ENCODE results near the gene TERF2IP. TPM values are rescaled to one million over a fixed set of nuclear protein-coding genes. Genes with fewer than 3 reads are reported as not detected.

The TERF2IP gene
- total and polyA plus RNA-seq, 2 donors (not counting 1 experiment from before 2014, with no cell fraction given): 63.1 to 74.6 TPM

DNA sequence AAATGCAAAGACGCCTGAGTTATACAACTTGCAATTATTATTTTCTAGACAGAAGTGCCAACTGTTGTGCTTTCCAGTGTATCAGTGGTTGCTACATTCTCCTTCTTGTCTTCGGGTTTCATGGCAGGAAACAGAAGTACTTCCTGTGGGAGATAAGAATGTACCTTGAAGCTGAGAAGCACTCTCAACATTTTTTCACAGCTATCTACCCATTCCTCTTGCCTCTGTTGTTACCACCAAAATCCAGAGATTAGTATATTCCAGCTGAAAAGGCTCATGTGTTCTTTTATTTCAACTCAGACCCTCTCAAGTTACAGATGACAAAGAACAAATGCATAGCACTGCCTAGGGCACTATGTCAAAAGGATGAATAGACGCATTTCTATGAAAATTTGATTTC lies 19.7 kb upstream of the TERF2IP start:
- peak overlapping the region in 1 of 2 donors; percentile 32 for H3K27ac ChIP-seq (ENCODE audit: low read length in 2 of 2)
- POLR2A ChIA-PET: interaction anchor here (0.5 kb wide), 1 partner anchor 8 kb away, joined by 3 read pairs; no protein-coding TSS in a partner anchor
- H3K27ac Mint-ChIP-seq: no peak overlapping the region

DNA sequence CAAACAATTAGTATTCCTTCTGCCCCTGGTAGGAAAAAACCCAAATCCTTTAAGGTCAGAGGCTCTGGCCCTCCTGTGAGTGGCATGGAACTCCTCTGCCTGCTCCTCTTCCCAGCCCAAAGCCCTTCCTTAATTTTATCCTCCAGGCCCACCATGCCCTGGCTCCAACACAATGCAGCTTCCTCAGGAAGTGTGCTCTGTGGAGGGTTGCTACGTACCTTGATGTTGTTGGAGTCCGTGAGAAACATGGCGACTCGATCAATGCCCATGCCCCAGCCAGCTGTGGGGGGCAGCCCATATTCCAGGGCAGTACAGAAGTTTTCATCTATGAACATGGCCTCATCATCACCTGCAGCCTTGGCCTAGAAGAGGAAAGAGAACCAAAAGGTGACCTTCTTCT lies 19.2 kb upstream of the TERF2IP start:
- Mint-ChIP-seq H3K27me3 (no peaks in the 10 kb centered on the region), H3K27ac (no peak overlapping the region), H3K4me1 (peaks cover 1% of the 10 kb centered on the region), H3K9me3 (ENCODE audit: insufficient read depth) (no peaks in the 10 kb centered on the region), H3K4me3 (no peak overlapping the region)
- Histone ChIP-seq H2AFZ (ENCODE audit: insufficient read depth, low read depth, low read length, poor library complexity, severe bottlenecking) (no peak overlapping the region), H3K79me2 (ENCODE audit: control insufficient read depth, insufficient read depth, low read length) (no peaks in the 10 kb centered on the region), H3K27me3 (replicated peaks in 1 of 4; ENCODE audit: control extremely low read depth in 1 of 4, control insufficient read depth in 3 of 4, insufficient read depth in 4 of 4, low read length in 3 of 4) (no peaks in the 10 kb centered on the region), H4K20me1 (ENCODE audit: control insufficient read depth, insufficient read depth, low read length, poor library complexity, severe bottlenecking) (no peaks in the 10 kb centered on the region), H3K9me3 (ENCODE audit: control extremely low read depth in 1 of 3, control insufficient read depth in 2 of 3, insufficient read depth in 1 of 3, low read length in 2 of 3) (no peaks in the 10 kb centered on the region), H3K4me3 (ENCODE audit: control extremely low read depth in 1 of 5, extremely low read depth in 1 of 5, insufficient read depth in 1 of 5, low read depth in 2 of 5, low read length in 4 of 5) (no peak overlapping the region), H3K4me1 (ENCODE audit: control insufficient read depth in 2 of 2, insufficient read depth in 2 of 2, low read length in 2 of 2) (peaks cover 0 to 4% of the 10 kb centered on the region in 2 donors), H3K9ac (ENCODE audit: low read length) (no peak overlapping the region), H3K4me2 (replicated peaks; ENCODE audit: low read depth, low read length, poor library complexity, severe bottlenecking) (no peak overlapping the region), H3K27ac (ENCODE audit: low read length in 2 of 2) (peak overlapping the region in 1 of 2 donors; percentile 32), H3K36me3 (replicated peaks in 1 of 2; ENCODE audit: control extremely low read depth in 1 of 2, control insufficient read depth in 1 of 2, extremely low read depth in 1 of 2, insufficient read depth in 2 of 2, low read length in 1 of 2) (peaks cover 3 to 71% of the 10 kb centered on the region in 2 experiments)
- POLR2A ChIA-PET: interaction anchor here (0.5 kb wide), 1 partner anchor 8 kb away, joined by 3 read pairs; no protein-coding TSS in a partner anchor
- ATAC-seq (ENCODE audit: low read depth): no peak
- no CpG with 5 or more reads among the region's 4 CpGs for WGBS (ENCODE audit: insufficient coverage)
- DNase-seq: no peak
- intact Hi-C loops (cut with micrococcal nuclease): no loop called here
- CTCF ChIA-PET: interaction anchor here (1.0 kb wide), 1 partner anchor 23 kb away, joined by 3 read pairs; no protein-coding TSS in a partner anchor
- no peak for TF ChIP-seq EZH2 (IDR thresholded peaks at IDR 0.05; ENCODE audit: borderline replicate concordance, insufficient read depth, low read depth, low read length, poor library complexity, severe bottlenecking)
- TF ChIP-seq, protein P1, sequence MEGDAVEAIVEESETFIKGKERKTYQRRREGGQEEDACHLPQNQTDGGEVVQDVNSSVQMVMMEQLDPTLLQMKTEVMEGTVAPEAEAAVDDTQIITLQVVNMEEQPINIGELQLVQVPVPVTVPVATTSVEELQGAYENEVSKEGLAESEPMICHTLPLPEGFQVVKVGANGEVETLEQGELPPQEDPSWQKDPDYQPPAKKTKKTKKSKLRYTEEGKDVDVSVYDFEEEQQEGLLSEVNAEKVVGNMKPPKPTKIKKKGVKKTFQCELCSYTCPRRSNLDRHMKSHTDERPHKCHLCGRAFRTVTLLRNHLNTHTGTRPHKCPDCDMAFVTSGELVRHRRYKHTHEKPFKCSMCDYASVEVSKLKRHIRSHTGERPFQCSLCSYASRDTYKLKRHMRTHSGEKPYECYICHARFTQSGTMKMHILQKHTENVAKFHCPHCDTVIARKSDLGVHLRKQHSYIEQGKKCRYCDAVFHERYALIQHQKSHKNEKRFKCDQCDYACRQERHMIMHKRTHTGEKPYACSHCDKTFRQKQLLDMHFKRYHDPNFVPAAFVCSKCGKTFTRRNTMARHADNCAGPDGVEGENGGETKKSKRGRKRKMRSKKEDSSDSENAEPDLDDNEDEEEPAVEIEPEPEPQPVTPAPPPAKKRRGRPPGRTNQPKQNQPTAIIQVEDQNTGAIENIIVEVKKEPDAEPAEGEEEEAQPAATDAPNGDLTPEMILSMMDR (IDR thresholded peaks at IDR 0.05): no peak

More for the DNA sequence above, 19.7 kb upstream of the TERF2IP start:
- intact Hi-C loops (cut with micrococcal nuclease): no loop called here
- no peak for DNase-seq
- Histone ChIP-seq H3K4me1 (ENCODE audit: control insufficient read depth in 2 of 2, insufficient read depth in 2 of 2, low read length in 2 of 2) (peaks cover 0 to 4% of the 10 kb centered on the region in 2 donors), H3K27me3 (replicated peaks in 1 of 4; ENCODE audit: control extremely low read depth in 1 of 4, control insufficient read depth in 3 of 4, insufficient read depth in 4 of 4, low read length in 3 of 4) (no peaks in the 10 kb centered on the region), H3K36me3 (replicated peaks in 1 of 2; ENCODE audit: control extremely low read depth in 1 of 2, control insufficient read depth in 1 of 2, extremely low read depth in 1 of 2, insufficient read depth in 2 of 2, low read length in 1 of 2) (peaks cover 3 to 66% of the 10 kb centered on the region in 2 experiments), H3K4me2 (replicated peaks; ENCODE audit: low read depth, low read length, poor library complexity, severe bottlenecking) (no peak overlapping the region), H2AFZ (ENCODE audit: insufficient read depth, low read depth, low read length, poor library complexity, severe bottlenecking) (no peak overlapping the region), H3K9ac (ENCODE audit: low read length) (no peak overlapping the region), H4K20me1 (ENCODE audit: control insufficient read depth, insufficient read depth, low read length, poor library complexity, severe bottlenecking) (no peaks in the 10 kb centered on the region), H3K4me3 (ENCODE audit: control extremely low read depth in 1 of 5, extremely low read depth in 1 of 5, insufficient read depth in 1 of 5, low read depth in 2 of 5, low read length in 4 of 5) (no peak overlapping the region), H3K9me3 (ENCODE audit: control extremely low read depth in 1 of 3, control insufficient read depth in 2 of 3, insufficient read depth in 1 of 3, low read length in 2 of 3) (no peaks in the 10 kb centered on the region), H3K79me2 (ENCODE audit: control insufficient read depth, insufficient read depth, low read length) (no peaks in the 10 kb centered on the region)
- no peak for ATAC-seq (ENCODE audit: low read depth)
- Mint-ChIP-seq H3K9me3 (ENCODE audit: insufficient read depth) (no peaks in the 10 kb centered on the region), H3K27me3 (no peaks in the 10 kb centered on the region), H3K4me3 (no peak overlapping the region), H3K4me1 (peaks cover 5% of the 10 kb centered on the region)
- no peak for TF ChIP-seq EZH2 (IDR thresholded peaks at IDR 0.05; ENCODE audit: borderline replicate concordance, insufficient read depth, low read depth, low read length, poor library complexity, severe bottlenecking)
- TF ChIP-seq, protein P1 (IDR thresholded peaks at IDR 0.05): no peak
- CTCF ChIA-PET: interaction anchor here (1.0 kb wide), 1 partner anchor 23 kb away, joined by 3 read pairs; no protein-coding TSS in a partner anchor
- WGBS (ENCODE audit: insufficient coverage): no CpG with 5 or more reads among the region's 3 CpGs
